H1 (cell line): ENCODE data around the gene MEF2C. TPM values are rescaled to one million over a fixed set of nuclear protein-coding genes. Genes with fewer than 3 reads are reported as not detected.
A peak's percentile ranks its signal among the peaks of the same experiment; 100 is the strongest.

Experiments
- CHD7 ChIP-seq: fragments of 300-600 bp; sonication (generic); IDR thresholded peaks from 2 replicates; pipeline ENCODE4 v1.7.1; 2012; ENCODE audit warnings: low read length, moderate library complexity, mild to moderate bottlenecking, inconsistent platforms; ENCODE audit not compliant: insufficient replicate concordance
- HDAC2 ChIP-seq, 2 experiments: fragments of 300-600 bp in 1 of 2; sonication (generic) in 1 of 2; IDR thresholded peaks; 2 replicates each; pipeline ENCODE4 v1.6.1; 2011 to 2012; ENCODE audit warnings: low read depth in 2 of 2, low read length in 2 of 2, mild to moderate bottlenecking in 2 of 2, moderate library complexity in 2 of 2, borderline replicate concordance in 1 of 2, inconsistent platforms in 1 of 2
- KDM4A ChIP-seq: IDR thresholded peaks from one replicate; pipeline ENCODE4 v1.7.1; 2012; ENCODE audit warnings: low read depth, mild to moderate bottlenecking, moderate library complexity, low read length, inconsistent platforms; ENCODE audit not compliant: severe bottlenecking
- SIRT6 ChIP-seq: IDR thresholded peaks from one replicate; pipeline ENCODE4 v1.7.1; 2012; ENCODE audit warnings: low read length, inconsistent platforms
- polyA plus RNA-seq, 7 experiments: library from polyadenylated mRNA; depleted of rRNA in 3 of 7; stranded (reverse) in 5 of 7; unstranded in 2 of 7; fragments of >200 nt in 5 of 7; fragments of 200-250 nt in 2 of 7; gene quantifications; 1 replicate in 5 of 7; 2 replicates in 1 of 7; 4 replicates in 1 of 7; pipeline versions ENCODE4 v1.2.1 to v1.2.3, GENCODE V29; 2011 to 2013; ENCODE audit warnings: missing spikeins in 2 of 7, mixed read lengths in 2 of 7
- total RNA-seq: library from RNA; stranded (reverse); fragmentation: NEBNext Ultra II Directional; extraction: Animal tissue kit (Norgen Biotek cat#: 25700); gene quantifications from 2 replicates; pipeline ENCODE4 v1.2.1, GENCODE V29; 2021

MEF2C gene
- total and polyA plus RNA-seq, 2 of the 8 experiments (the other 6 are each of a cell fraction or from before 2014, with no cell fraction given) = 0.59 to 0.99 TPM

- TF ChIP-seq CHD7 (peak; percentile 41), SIRT6 (no peak), KDM4A (no peak), HDAC2 (IDR thresholded peaks at IDR 0.05; ENCODE audit: borderline replicate concordance in 1 of 2, low read depth in 2 of 2, low read length in 2 of 2) (0 out of 4 replicates have a peak, but pooled peaks of 1 of the 2 experiments have one; percentile 16)
Measured at GRCh38 chr5:88702332-88702731, 180.7 kb downstream of the MEF2C start (continued).
